Measurements from ENCODE around the gene PEPD. TPM values are rescaled to one million over a fixed set of nuclear protein-coding genes. Genes with fewer than 3 reads are reported as not detected.

The PEPD gene
- total RNA-seq, 1 experiment from 2014 or later: 30.2 TPM

- no peak for DNase-seq (ENCODE audit: extremely low read depth, low read depth)
Measured at GRCh38 chr19:33513424-33513823, 8.2 kb downstream of the PEPD start.

DNA sequence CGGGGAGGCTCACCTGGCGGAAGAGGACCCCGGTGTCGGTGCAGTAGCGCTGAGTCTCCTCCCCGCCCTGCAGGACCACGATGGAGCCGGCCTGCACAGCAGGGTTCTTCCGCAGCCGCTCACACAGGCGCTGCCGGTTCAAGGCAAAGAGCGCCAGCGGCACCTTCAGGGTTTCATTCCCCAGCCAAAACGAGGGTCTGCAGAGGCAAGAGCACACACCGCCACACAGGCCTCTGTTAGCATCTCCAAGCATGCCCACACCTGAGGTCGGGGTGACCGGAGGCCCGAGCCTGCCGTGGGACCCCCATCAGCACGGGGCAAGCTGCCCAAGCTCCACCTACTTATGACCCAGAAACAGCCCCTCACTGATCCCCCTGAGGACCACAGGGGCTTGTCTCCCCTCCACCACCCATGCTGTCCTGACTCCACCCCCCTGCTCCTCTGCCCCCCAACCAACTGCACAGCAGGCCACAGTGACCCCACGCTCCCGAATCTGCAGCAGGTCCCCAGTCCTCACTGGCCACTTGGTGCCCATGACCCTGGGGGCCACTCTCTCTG, 8.9 kb downstream of the PEPD start:
- DNase-seq (ENCODE audit: extremely low read depth, low read depth): no peak

DNA sequence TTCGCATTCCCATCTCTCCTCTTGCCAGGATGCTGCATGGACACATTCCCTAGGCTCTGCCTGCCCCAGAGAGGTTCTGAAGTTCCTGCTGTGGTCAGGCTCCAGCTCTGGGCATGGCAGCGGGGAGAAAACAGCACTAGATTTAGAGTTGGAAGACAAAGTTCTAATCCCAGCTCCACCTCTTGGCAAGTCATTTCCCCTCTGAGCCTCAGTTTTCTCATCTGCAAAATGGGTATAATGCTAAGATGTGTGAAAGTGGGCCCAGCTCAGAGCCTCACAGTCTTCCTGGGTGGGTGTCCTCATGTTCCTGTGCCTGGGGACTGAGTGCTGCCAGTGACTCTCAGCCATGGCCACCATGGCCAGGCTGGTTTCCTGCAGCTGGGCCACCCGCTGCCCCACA, 9.6 kb downstream of the PEPD start:
- DNase-seq (ENCODE audit: extremely low read depth, low read depth): no peak

DNA sequence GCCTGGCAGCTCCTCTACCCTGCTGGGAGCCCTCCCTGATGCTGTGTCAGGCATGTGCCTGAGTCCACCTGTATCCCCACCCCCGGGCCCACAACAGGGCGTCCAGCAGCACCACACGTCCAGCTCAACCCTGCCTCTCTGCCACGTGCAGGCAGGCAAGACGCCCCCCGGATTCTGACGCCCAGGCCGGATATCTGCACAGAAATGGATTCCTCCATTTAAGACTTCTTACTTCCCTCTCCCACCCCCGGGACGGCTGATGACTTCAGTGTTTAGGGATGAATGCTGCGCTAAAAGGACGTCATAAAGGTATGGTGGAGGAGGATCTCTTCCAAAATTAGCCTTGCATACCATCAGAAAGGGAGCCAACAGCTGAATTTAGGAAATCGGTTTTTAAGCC, 10.2 kb downstream of the PEPD start:
- no peak for DNase-seq (ENCODE audit: extremely low read depth, low read depth)

GRCh38 chr19:33510462-33511194, 11.0 kb downstream of the PEPD start:
- DNase-seq (ENCODE audit: extremely low read depth, low read depth): no peak

GRCh38 chr19:33509774-33510173, 11.8 kb downstream of the PEPD start:
- DNase-seq (ENCODE audit: extremely low read depth, low read depth): no peak

DNA sequence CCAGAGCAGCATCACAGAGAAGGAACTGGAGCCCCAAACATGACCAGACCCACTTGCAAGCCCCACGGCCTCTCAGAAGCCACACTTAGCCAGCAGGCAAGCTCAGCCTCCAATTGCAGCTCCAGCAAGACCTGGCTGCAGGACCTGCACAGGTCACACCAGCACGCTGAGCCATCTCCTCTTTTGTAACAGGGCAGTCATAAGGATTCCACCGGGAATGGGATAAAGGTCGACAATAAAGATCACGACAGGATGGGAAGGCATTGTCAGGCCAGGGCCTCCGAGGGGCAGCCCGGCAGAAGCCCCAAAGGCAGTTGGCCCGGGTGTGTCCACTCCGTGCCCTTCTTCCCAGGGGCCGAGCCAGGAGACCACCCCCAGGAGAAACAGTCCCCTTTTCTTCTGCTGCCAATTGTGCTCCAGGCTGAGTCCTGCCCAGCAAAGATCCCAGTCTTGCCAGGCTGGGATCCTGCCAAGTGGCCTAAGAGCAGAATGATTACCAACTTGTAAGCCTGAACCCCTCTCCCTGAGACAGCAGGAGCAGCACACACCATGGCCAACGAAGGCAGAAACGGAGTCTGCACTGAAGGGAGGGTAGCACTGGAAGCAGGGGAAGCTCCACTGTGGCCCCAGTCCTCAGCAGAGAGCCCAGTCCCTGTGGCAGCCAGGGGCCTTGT, 12.5 kb downstream of the PEPD start:
- no peak for DNase-seq (ENCODE audit: extremely low read depth, low read depth)

DNA sequence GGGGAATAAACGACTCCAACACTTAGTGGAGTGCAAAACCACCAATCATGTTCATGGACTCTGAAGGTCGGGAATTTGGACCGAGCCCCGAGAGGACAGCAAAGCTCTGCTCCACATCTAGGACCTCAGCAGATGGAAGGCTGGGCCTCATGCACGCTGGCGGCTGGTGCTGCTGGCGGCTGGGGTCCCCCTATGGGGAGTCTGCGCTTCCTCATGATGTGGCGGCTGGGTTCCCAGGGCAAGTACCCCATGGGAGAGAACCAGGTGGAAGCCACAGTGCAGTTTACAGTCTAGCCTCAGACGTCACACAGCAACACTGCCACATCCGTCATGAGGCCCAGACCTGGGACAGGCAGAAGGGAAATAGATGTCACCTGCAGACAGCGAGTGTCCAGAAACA, 13.2 kb downstream of the PEPD start:
- no peak for DNase-seq (ENCODE audit: extremely low read depth, low read depth)

GRCh38 chr19:33508009-33508408, 13.6 kb downstream of the PEPD start:
- DNase-seq (ENCODE audit: extremely low read depth, low read depth): no peak

DNA sequence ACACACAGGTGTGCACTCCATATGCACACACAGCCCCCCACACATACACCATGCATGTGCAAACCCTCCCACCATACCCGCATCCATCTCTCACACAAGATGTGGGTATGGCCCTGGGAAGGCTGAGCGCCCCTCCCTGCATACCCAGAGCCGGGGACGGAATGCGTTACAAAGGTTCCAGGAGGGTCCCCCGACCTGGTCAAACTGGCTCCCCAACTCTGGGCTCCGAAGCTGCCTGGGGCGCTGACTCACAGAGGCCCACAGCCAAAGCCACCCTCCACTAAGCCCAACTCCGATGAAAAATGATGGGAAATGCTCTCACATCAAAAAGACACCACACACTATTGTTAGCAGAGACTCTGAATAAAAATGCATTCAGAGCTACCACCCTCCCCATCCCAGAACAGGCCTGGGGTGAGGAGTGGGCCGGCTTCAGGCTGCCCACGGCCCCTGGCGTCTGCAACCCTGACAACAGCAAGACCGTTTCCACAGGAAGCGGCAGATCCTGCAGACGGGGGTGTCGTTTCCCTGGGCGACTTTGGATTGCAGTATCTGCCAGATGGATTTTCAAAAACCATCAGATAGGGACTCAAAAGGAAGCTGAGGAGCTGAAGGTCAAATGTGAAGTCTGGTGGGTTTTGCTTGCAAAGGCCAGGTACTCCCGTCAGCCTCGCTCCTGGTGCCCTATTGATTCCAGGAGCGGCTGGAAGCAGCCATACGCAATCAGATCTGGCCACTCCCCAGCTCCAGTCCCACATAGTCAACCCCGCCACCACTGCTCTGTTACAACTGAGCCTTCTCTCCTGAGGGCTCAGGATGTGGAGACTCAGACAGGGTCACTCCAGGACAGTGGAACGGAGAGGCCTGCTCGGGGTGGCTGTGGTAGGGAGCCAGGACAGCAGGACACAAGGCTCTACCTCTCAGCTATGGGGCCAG, 14.3 kb downstream of the PEPD start:
- DNase-seq (ENCODE audit: extremely low read depth, low read depth): no peak

GRCh38 chr19:33506498-33506897, 15.1 kb downstream of the PEPD start:
- DNase-seq (ENCODE audit: extremely low read depth, low read depth): no peak

DNA sequence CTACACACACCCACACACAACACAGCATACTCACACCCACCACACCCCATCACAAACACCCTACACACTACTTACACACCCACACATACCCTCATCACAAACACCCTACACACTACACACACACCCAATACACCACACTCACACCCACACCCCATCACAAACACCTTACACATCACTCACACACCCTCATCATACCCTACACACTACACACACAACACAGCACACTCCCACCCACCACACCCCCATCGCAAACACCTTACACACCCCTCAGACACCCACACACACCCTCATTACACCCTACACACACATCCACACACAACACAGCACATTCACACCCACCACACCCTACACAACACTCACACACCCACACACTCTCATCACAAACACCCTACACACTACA, 15.8 kb downstream of the PEPD start:
- no peak for DNase-seq (ENCODE audit: extremely low read depth, low read depth)

- DNase-seq (ENCODE audit: extremely low read depth, low read depth): no peak
Measured at GRCh38 chr19:33505148-33505547, 16.4 kb downstream of the PEPD start.

DNA sequence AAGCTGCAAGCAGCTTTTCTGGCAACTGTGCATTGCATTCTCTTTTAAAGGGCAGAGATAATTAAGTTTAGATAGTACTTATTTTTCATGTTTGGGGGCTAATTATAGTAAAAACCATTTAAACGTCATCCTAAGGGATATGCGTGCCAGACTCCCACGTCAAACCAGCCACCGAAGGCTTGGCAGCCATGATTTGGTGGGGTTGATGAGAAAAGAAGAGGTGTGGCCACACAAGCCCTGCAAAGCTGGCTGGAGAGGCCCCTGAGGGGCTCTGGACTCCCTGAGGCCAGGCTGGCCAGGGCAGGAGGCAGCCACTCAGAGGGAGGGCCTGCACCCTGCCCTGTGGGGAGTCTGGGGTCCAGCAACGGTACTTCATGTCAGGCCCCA, 17.5 kb downstream of the PEPD start:
- DNase-seq (ENCODE audit: extremely low read depth, low read depth): no peak

- no peak for DNase-seq (ENCODE audit: extremely low read depth, low read depth)
Measured at GRCh38 chr19:33503433-33504057, 18.0 kb downstream of the PEPD start.

DNA sequence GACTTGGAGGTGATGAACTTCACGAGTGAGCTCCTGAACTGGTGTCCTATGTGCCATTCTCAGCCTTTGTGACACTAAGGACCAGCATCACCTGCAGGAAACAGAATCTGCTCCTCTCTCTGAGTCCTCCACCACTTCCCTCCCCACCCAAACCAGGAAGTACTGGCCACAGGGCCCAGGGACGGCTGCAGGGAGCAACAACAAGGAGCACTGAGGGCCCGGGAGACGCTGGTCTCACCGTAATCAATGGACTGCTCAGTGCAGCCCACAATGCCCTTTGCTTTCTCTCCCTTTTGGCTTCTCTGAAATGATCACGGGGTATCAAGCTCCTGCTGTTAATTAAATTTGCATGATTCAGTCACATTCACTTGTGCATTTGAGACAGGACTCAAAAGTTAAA, 18.6 kb downstream of the PEPD start:
- DNase-seq (ENCODE audit: extremely low read depth, low read depth): no peak

- DNase-seq (ENCODE audit: extremely low read depth, low read depth): no peak
Measured at GRCh38 chr19:33502521-33502920, 19.1 kb downstream of the PEPD start.

- DNase-seq (ENCODE audit: extremely low read depth, low read depth): no peak
Measured at GRCh38 chr19:33501693-33502356, 19.8 kb downstream of the PEPD start.

GRCh38 chr19:33500991-33501390, 20.6 kb downstream of the PEPD start:
- DNase-seq (ENCODE audit: extremely low read depth, low read depth): no peak

- DNase-seq (ENCODE audit: extremely low read depth, low read depth): no peak
Measured at GRCh38 chr19:33500586-33500985, 21.0 kb downstream of the PEPD start.
